ENCODE data around the gene PTF1A.
"Not testable (repeated sequence)": the region's sequence is repeated elsewhere in the genome, so short reads cannot be mapped to it uniquely, and the experiment has no call there.

The PTF1A gene

GRCh38 chr10:23204773-23205172, 12.7 kb downstream of the PTF1A start:
- DNase-seq (ENCODE audit: low read depth), result no peak

- no peak for DNase-seq (ENCODE audit: low read depth)
Measured at GRCh38 chr10:23205972-23206642, 14.0 kb downstream of the PTF1A start.

- no peak for DNase-seq (ENCODE audit: low read depth)
Measured at GRCh38 chr10:23217471-23217870, 25.4 kb downstream of the PTF1A start.

- no peak for DNase-seq (ENCODE audit: low read depth)
Measured at GRCh38 chr10:23230582-23230981, 38.5 kb downstream of the PTF1A start.

- no peak for DNase-seq (ENCODE audit: low read depth)
Measured at GRCh38 chr10:23238015-23238414, 45.9 kb downstream of the PTF1A start.

- not testable (repeated sequence) for DNase-seq (ENCODE audit: low read depth)
Measured at GRCh38 chr10:23241779-23242178, 49.7 kb downstream of the PTF1A start.
